Measurements from ENCODE around the gene DPP7.

DNA sequence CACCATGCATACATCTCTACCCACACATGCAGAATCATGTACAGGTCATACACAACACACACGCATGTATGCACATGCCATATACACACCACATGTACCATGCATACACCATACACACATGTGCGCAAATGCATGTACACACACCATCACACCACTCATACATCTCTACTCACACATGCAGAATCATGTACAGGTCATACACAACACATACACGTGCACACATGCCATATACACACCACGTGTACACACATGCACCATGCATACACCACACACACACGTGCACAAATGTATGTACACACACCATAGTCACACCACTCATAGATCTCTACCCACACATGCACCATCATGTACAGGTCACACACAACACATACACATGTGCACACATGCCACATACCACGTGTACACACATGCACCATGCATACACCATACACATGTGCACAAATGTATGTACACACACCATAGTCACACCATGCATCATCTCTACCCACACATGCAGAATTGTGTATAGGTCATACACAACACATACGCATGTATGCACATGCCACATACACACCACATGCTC lies 38.4 kb upstream of the DPP7 start:
- TF ChIP-seq, protein P1, sequence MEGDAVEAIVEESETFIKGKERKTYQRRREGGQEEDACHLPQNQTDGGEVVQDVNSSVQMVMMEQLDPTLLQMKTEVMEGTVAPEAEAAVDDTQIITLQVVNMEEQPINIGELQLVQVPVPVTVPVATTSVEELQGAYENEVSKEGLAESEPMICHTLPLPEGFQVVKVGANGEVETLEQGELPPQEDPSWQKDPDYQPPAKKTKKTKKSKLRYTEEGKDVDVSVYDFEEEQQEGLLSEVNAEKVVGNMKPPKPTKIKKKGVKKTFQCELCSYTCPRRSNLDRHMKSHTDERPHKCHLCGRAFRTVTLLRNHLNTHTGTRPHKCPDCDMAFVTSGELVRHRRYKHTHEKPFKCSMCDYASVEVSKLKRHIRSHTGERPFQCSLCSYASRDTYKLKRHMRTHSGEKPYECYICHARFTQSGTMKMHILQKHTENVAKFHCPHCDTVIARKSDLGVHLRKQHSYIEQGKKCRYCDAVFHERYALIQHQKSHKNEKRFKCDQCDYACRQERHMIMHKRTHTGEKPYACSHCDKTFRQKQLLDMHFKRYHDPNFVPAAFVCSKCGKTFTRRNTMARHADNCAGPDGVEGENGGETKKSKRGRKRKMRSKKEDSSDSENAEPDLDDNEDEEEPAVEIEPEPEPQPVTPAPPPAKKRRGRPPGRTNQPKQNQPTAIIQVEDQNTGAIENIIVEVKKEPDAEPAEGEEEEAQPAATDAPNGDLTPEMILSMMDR (conservative IDR thresholded peaks at IDR 0.05 in 1 of 2, IDR thresholded peaks at IDR 0.05 in 1 of 2; ENCODE audit: extremely low read depth in 1 of 2, insufficient read depth in 1 of 2, low read depth in 1 of 2, low read length in 2 of 2) = no peak
- TF ChIP-seq EZH2 (IDR thresholded peaks at IDR 0.05; ENCODE audit: borderline replicate concordance, low read length) = no peak
